WTC11 (cell line): Measurements from ENCODE around the gene AADACL3. TPM values are rescaled to one million over a fixed set of nuclear protein-coding genes. Genes with fewer than 3 reads are reported as not detected.

ENCODE experiments used
- ATAC-seq: fragments of 200-7000 bp; cut with Tn5 transposase; 2 replicates; pipeline ENCODE4 v1.10.0; 2021; ENCODE audit warnings: mild to moderate bottlenecking, moderate library complexity
- CTCF ChIA-PET: fragments of 300-600 bp; sonication (Branson Sonifier 250); formaldehyde crosslinking; loops from one replicate; lab custom pipeline; 2021; ENCODE audit warnings: antibody characterized with exemption; lab: Charles Lee
- POLR2A ChIA-PET: fragments of 350-600 bp; sonication (Branson Sonifier 250); formaldehyde crosslinking; loops from one replicate; lab custom pipeline; 2021; ENCODE audit warnings: antibody characterized with exemption; lab: Charles Lee
- DNase-seq: peaks from one replicate; pipeline ENCODE4 v3.0.0; 2021; ENCODE audit warnings: low spot score
- H3K27ac Mint-ChIP-seq: 2 replicates; pipeline ENCODE4 v1.8.0; 2021; ENCODE audit warnings: mixed read lengths
- H3K27me3 Mint-ChIP-seq: 2 replicates; pipeline ENCODE4 v1.8.0; 2021; ENCODE audit warnings: low read depth, mild to moderate bottlenecking, moderate library complexity, mixed read lengths
- H3K36me3 Mint-ChIP-seq: 2 replicates; pipeline ENCODE4 v1.8.0; 2021; ENCODE audit warnings: mixed read lengths
- H3K4me1 Mint-ChIP-seq: 2 replicates; pipeline ENCODE4 v1.8.0; 2022; ENCODE audit warnings: mixed read lengths
- H3K4me3 Mint-ChIP-seq: 2 replicates; pipeline ENCODE4 v1.8.0; 2021; ENCODE audit warnings: mild to moderate bottlenecking, moderate library complexity, mixed read lengths
- H3K9me3 Mint-ChIP-seq: 2 replicates; pipeline ENCODE4 v1.8.0; 2021; ENCODE audit warnings: mixed read lengths
- CREB1 ChIP-seq: sonication (generic); formaldehyde crosslinking; IDR thresholded peaks from 2 replicates; pipeline ENCODE4 v1.8.0; 2023; ENCODE audit warnings: mild to moderate bottlenecking, missing genetic modification reagents
- E2F5 ChIP-seq: sonication (generic); formaldehyde crosslinking; IDR thresholded peaks from 2 replicates; pipeline ENCODE4 v1.8.1; 2022; ENCODE audit warnings: mild to moderate bottlenecking, moderate library complexity, missing genetic modification reagents
- IRF1 ChIP-seq: sonication (generic); formaldehyde crosslinking; IDR thresholded peaks from 2 replicates; pipeline ENCODE4 v1.8.0; 2023; ENCODE audit warnings: missing genetic modification reagents
- MXD4 ChIP-seq: fragments of 250-450 bp; sonication (Bioruptor Pico); IDR thresholded peaks from 2 replicates; pipeline ENCODE4 v1.8.0; 2021; ENCODE audit warnings: mild to moderate bottlenecking, moderate library complexity, borderline replicate concordance
- NFYB ChIP-seq: sonication (generic); formaldehyde crosslinking; conservative IDR thresholded peaks from 2 replicates; pipeline ENCODE4 v1.8.0; 2022; ENCODE audit warnings: low read depth, missing genetic modification reagents
- SP1 ChIP-seq: sonication (generic); formaldehyde crosslinking; conservative IDR thresholded peaks from 2 replicates; pipeline ENCODE4 v1.8.1; 2022; ENCODE audit warnings: missing genetic modification reagents
- TCF7 ChIP-seq: sonication (generic); formaldehyde crosslinking; IDR thresholded peaks from 2 replicates; pipeline ENCODE4 v1.8.0; 2022; ENCODE audit warnings: mild to moderate bottlenecking, low read depth, missing genetic modification reagents, moderate library complexity
- USF1 ChIP-seq: sonication (generic); formaldehyde crosslinking; IDR thresholded peaks from 2 replicates; pipeline ENCODE4 v1.8.0; 2022; ENCODE audit warnings: mild to moderate bottlenecking, missing genetic modification reagents
- ZBTB21 ChIP-seq: sonication (generic); formaldehyde crosslinking; IDR thresholded peaks from 2 replicates; pipeline ENCODE4 v1.8.1; 2023; ENCODE audit warnings: mild to moderate bottlenecking, missing genetic modification reagents, borderline replicate concordance
- ZNF219 ChIP-seq: sonication (generic); formaldehyde crosslinking; IDR thresholded peaks from 2 replicates; pipeline ENCODE4 v1.8.0; 2023; ENCODE audit warnings: missing genetic modification reagents, mild to moderate bottlenecking, borderline replicate concordance
- ZNF232 ChIP-seq: sonication (generic); formaldehyde crosslinking; IDR thresholded peaks from 2 replicates; pipeline ENCODE4 v1.8.0; 2022; ENCODE audit warnings: mild to moderate bottlenecking, missing genetic modification reagents
- ZNF263 ChIP-seq: sonication (generic); formaldehyde crosslinking; IDR thresholded peaks from 2 replicates; pipeline ENCODE4 v1.8.1; 2022; ENCODE audit warnings: low read depth, mild to moderate bottlenecking, moderate library complexity, missing genetic modification reagents
- ZNF281 ChIP-seq: sonication (generic); formaldehyde crosslinking; IDR thresholded peaks from 2 replicates; pipeline ENCODE4 v1.8.0; 2023; ENCODE audit warnings: mild to moderate bottlenecking, missing genetic modification reagents
- ZNF512 ChIP-seq: sonication (generic); formaldehyde crosslinking; IDR thresholded peaks from 2 replicates; pipeline ENCODE4 v1.8.1; 2022; ENCODE audit warnings: missing genetic modification reagents, borderline replicate concordance
- total RNA-seq: library from RNA; stranded (reverse); gene quantifications from 3 replicates; pipeline ENCODE4 v1.2.3, GENCODE V29; 2021
- TF ChIP-seq, protein P1 (sequence below): fragments of 200-600 bp; IDR thresholded peaks from 2 replicates; pipeline ENCODE4 v1.8.0; 2022; ENCODE audit warnings: antibody characterized with exemption

Gene AADACL3
- total RNA-seq, 1 experiment from 2014 or later, result 0.77 TPM

DNA sequence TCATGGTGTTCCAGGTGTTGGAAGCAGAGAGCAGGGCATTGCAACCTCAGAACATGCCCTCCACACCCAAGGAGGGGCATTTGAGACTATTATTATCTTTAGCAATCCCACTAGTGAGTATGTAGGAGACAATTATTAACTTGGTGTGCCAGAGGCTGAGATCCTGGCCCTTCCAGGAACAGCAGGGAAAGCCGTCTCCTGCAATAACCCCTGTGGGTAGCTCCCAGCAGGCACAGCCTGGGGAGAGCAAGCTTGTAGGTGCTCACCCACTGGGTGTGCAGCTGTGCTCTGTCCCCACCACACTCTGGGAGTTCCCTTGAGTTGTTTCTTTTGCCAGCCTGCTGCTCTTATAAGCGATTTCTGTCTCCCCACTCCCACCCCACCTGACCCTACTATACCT is 40.4 kb downstream of the AADACL3 start:
- Mint-ChIP-seq H3K9me3 (no peaks in the 10 kb centered on the region), H3K4me1 (peaks cover 9% of the 10 kb centered on the region; the same call in 1 of the 2 replicates), H3K36me3 (no peaks in the 10 kb centered on the region), H3K27ac (no peak overlapping the region), H3K27me3 (no peaks in the 10 kb centered on the region; the same call in 1 of the 2 replicates), H3K4me3 (no peak overlapping the region)
- CTCF ChIA-PET, result interaction anchor here (0.8 to 1.3 kb wide), 2 partner anchors 481 to 1073 kb away, joined by 3 read pairs; no protein-coding TSS in a partner anchor
- no peak for TF ChIP-seq ZNF281
- no peak for TF ChIP-seq ZNF512
- POLR2A ChIA-PET, result no interaction called here
- ATAC-seq, result no peak
- no peak for DNase-seq

DNA sequence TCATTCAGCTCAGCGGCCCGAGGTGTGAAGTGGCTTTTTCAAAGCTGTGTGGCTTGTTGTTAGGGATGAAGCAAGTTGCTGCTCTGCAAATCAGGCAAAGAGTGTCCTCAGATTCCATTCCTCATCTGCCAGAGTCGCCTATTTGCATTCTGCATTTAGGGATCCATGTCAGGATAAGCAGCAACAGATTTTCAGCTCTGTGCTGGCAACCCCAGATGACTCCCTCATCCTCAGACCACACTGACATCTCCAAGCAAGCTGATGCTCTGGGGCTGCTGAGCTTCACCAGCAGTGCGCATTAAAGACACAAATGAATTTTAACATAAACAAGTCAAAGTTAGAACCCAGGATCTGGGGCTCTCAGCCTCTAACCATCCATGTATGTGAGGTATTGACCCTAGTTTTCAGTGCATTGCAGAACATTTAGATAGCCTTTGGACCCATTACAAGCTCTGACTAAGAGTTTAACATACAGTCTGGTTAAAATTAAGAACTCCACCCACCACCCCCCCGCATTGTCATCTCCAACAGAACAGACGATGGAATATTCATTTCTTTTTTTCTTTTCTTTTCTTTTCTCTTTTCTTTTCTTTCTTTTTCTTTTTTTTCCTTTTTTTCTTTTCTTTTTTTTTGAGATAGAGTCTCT is 41.0 kb downstream of the AADACL3 start:
- no peak for TF ChIP-seq CREB1 (CRISPR knock-in tag)
- TF ChIP-seq ZNF263 (CRISPR knock-in tag), result no peak
- TF ChIP-seq SP1, result no peak
- TF ChIP-seq, protein P1, sequence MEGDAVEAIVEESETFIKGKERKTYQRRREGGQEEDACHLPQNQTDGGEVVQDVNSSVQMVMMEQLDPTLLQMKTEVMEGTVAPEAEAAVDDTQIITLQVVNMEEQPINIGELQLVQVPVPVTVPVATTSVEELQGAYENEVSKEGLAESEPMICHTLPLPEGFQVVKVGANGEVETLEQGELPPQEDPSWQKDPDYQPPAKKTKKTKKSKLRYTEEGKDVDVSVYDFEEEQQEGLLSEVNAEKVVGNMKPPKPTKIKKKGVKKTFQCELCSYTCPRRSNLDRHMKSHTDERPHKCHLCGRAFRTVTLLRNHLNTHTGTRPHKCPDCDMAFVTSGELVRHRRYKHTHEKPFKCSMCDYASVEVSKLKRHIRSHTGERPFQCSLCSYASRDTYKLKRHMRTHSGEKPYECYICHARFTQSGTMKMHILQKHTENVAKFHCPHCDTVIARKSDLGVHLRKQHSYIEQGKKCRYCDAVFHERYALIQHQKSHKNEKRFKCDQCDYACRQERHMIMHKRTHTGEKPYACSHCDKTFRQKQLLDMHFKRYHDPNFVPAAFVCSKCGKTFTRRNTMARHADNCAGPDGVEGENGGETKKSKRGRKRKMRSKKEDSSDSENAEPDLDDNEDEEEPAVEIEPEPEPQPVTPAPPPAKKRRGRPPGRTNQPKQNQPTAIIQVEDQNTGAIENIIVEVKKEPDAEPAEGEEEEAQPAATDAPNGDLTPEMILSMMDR, result no peak
- TF ChIP-seq IRF1 (CRISPR knock-in tag), result no peak
- TF ChIP-seq TCF7, result no peak
- no peak for TF ChIP-seq USF1 (CRISPR knock-in tag)
- no peak for TF ChIP-seq NFYB
- TF ChIP-seq ZNF232 (CRISPR knock-in tag), result no peak
- TF ChIP-seq ZNF219, result no peak
- TF ChIP-seq E2F5 (CRISPR knock-in tag), result no peak
- no peak for TF ChIP-seq ZNF512
- TF ChIP-seq MXD4 (CRISPR knock-in tag), result no peak
- no peak for TF ChIP-seq ZBTB21 (CRISPR knock-in tag)
- ATAC-seq (no peak), DNase-seq (no peak)
- H3K9me3 Mint-ChIP-seq, result no peaks in the 10 kb centered on the region
- no peak overlapping the region for H3K27ac Mint-ChIP-seq
- ChIA-PET POLR2A (no interaction called here), CTCF (interaction anchor here (0.8 to 1.3 kb wide), 2 partner anchors 481 to 1072 kb away, joined by 3 read pairs; no protein-coding TSS in a partner anchor)
- H3K4me1 Mint-ChIP-seq, result peaks cover 9% of the 10 kb centered on the region; the same call in 1 of the 2 replicates
- no peaks in the 10 kb centered on the region for H3K36me3 Mint-ChIP-seq
- no peaks in the 10 kb centered on the region; the same call in 1 of the 2 replicates for H3K27me3 Mint-ChIP-seq
- no peak overlapping the region for H3K4me3 Mint-ChIP-seq
